ENCODE data around the gene PEX5L.

The PEX5L gene

DNA sequence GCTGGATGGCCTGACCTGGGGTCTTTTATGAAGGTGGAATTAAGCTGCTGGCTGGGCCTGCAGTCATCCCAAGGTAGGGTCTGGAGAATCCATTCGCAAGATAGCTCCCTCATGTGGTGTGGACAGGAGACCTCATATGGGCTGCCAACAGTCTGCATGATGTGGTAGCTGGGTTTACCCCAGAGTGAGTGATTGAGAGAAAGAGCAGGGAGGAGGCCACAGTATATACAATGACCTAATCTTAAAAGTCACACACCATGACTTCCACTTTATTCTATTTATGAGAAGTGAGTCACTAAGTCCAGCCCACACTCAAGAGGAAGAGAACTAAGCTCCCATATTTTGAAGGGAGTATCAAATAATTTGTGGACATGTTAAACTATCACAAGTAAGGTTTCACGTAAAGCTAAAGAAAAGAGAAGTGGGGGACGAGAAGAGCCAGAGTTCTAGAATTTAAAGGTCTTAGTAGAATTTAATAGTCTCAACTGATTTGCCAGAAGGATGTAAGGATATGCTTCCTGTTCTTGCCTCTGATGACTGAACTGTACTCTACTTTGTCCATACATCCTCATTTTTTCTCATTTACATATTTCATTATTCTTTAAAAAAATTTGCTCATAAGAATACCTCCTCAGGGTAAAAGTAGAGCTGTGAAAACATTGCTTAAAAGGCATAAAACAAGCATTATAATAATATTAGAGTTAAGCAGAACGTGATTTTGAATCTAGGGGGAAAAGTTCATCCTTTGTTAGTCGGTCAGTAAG lies 184.4 kb downstream of the PEX5L start:
- TF ChIP-seq, protein P1, sequence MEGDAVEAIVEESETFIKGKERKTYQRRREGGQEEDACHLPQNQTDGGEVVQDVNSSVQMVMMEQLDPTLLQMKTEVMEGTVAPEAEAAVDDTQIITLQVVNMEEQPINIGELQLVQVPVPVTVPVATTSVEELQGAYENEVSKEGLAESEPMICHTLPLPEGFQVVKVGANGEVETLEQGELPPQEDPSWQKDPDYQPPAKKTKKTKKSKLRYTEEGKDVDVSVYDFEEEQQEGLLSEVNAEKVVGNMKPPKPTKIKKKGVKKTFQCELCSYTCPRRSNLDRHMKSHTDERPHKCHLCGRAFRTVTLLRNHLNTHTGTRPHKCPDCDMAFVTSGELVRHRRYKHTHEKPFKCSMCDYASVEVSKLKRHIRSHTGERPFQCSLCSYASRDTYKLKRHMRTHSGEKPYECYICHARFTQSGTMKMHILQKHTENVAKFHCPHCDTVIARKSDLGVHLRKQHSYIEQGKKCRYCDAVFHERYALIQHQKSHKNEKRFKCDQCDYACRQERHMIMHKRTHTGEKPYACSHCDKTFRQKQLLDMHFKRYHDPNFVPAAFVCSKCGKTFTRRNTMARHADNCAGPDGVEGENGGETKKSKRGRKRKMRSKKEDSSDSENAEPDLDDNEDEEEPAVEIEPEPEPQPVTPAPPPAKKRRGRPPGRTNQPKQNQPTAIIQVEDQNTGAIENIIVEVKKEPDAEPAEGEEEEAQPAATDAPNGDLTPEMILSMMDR (IDR thresholded peaks at IDR 0.05; ENCODE audit: insufficient read depth, missing control alignments), result no peak
- DNase-seq (ENCODE audit: insufficient read length, low spot score), result no peak
- no peak for FAIRE-seq

GRCh38 chr3:179848711-179849110 lies 188.0 kb downstream of the PEX5L start:
- TF ChIP-seq, protein P1 (IDR thresholded peaks at IDR 0.05; ENCODE audit: insufficient read depth, missing control alignments), result no peak
- DNase-seq (ENCODE audit: insufficient read length, low spot score) (no peak), FAIRE-seq (no peak)

GRCh38 chr3:179842061-179842460 lies 194.7 kb downstream of the PEX5L start:
- DNase-seq (ENCODE audit: insufficient read length, low spot score), result no peak
- TF ChIP-seq, protein P1 (IDR thresholded peaks at IDR 0.05; ENCODE audit: insufficient read depth, missing control alignments), result no peak
- no peak for FAIRE-seq

DNA sequence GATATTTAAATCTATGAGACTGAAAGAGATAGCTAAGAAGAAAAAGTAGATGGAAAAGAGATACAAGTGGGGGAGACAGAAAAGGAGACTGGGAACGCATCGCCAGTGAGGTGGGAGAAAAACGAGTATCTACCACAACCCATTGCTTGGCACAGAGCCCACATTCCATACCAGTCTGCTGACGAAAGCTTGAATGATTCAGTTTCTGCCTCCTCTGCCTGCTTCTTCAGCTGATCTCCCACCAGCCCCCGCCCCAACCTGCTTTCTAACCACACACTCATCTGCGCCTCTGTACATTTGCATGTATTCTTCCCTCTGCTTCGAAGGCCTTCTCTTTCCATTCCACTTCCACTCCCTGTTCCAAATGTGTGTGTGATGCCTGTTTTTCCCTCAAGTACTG lies 195.8 kb downstream of the PEX5L start:
- DNase-seq (ENCODE audit: insufficient read length, low spot score), result no peak
- TF ChIP-seq, protein P1 (IDR thresholded peaks at IDR 0.05; ENCODE audit: insufficient read depth, missing control alignments), result no peak
- no peak for FAIRE-seq

- DNase-seq (ENCODE audit: insufficient read length, low spot score), result no peak
- no peak for FAIRE-seq
These were observed 199.4 kb downstream of the PEX5L start for GRCh38 chr3:179837374-179837773.

GRCh38 chr3:179833294-179833693 lies 203.4 kb downstream of the PEX5L start:
- TF ChIP-seq, protein P1 (IDR thresholded peaks at IDR 0.05; ENCODE audit: insufficient read depth, missing control alignments), result no peak
- FAIRE-seq (no peak), DNase-seq (ENCODE audit: insufficient read length, low spot score) (no peak)

More at GRCh38 chr3:179837374-179837773, 199.4 kb downstream of the PEX5L start:
- TF ChIP-seq, protein P1 (IDR thresholded peaks at IDR 0.05; ENCODE audit: insufficient read depth, missing control alignments), result no peak

DNA sequence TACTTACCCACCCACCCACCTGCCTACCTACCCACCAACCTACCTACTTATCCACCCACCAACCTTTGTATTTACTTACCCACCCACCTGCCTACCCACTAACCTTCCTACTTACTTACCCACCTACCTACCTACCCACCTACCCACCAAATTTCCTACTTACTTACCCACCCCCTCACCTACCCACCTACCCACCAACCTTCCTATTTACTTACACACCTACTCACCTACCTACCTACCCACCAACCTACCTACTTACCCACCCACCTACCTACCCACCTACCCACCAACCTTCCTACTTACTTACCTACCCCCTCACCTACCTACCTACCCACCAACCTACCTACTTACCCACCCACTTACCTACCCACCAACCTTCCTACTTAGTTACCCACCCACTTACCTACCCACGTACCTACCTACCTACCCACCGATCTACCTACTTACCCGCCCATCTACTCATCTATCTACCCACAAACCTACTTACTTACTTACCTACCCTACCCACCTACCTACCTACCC lies 204.3 kb downstream of the PEX5L start:
- TF ChIP-seq, protein P1 (IDR thresholded peaks at IDR 0.05; ENCODE audit: insufficient read depth, missing control alignments), result no peak
- no peak for FAIRE-seq
- no peak for DNase-seq (ENCODE audit: insufficient read length, low spot score)

Measured in D721Med (cell line).